Measurements from ENCODE around the gene LTC4S. TPM values are rescaled to one million over a fixed set of nuclear protein-coding genes. Genes with fewer than 3 reads are reported as not detected.

The LTC4S gene
- polyA plus RNA-seq, 2 of the 4 experiments (the other 2 are of a cell fraction), result not detected

DNA sequence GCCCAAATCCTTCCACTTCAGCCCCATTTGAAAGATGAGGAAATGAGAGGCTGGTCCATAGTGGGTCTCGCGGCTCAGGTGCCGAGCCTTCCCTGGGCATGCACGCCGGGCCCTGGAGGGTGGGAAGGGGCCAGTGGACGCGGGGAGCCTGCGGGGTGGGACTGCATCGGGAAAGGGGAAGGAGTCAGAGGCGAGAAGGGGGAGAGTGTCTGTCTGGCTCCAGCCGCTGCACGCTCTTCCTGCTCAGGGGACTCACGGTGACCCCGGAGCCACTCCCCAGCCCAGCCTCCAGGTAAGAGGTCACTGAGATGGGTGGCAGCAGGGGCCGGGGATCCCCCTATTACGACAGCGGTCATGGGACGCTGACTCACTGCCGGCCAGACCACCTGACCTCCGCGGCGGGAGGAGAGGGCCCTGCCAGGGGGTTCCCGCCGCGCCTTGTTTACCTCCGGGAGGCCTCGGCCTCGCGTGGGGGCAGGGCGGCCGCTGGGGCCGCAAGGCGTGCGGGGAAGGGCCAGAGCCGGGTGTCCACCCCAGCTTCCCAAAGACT, 25.0 kb downstream of the LTC4S start (continued):
- TF ChIP-seq, protein P1, sequence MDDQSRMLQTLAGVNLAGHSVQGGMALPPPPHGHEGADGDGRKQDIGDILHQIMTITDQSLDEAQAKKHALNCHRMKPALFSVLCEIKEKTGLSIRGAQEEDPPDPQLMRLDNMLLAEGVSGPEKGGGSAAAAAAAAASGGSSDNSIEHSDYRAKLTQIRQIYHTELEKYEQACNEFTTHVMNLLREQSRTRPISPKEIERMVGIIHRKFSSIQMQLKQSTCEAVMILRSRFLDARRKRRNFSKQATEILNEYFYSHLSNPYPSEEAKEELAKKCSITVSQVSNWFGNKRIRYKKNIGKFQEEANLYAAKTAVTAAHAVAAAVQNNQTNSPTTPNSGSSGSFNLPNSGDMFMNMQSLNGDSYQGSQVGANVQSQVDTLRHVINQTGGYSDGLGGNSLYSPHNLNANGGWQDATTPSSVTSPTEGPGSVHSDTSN (IDR thresholded peaks at IDR 0.05), result peak; percentile 89
- no peak for TF ChIP-seq EHF (CRISPR knock-in tag; IDR thresholded peaks at IDR 0.05)
- TF ChIP-seq HMGXB4 (CRISPR knock-in tag; IDR thresholded peaks at IDR 0.05; ENCODE audit: borderline replicate concordance), result no peak
- TF ChIP-seq MYC (IDR thresholded peaks at IDR 0.05; ENCODE audit: borderline replicate concordance, low read length), result no peak; the same call in none of the 2 replicates
- no peak for TF ChIP-seq NR3C1 (IDR thresholded peaks at IDR 0.05)
- TF ChIP-seq ESRRA (IDR thresholded peaks at IDR 0.05; ENCODE audit: borderline replicate concordance, low read length), result no peak
- 0 out of 2 replicates have a peak, but pooled peaks have one; percentile 75 for TF ChIP-seq MAX (IDR thresholded peaks at IDR 0.05)
- peak; percentile 88 to 94; a peak in 3 of 5 replicates for TF ChIP-seq EP300 (IDR thresholded peaks at IDR 0.05)
- TF ChIP-seq, protein P2, sequence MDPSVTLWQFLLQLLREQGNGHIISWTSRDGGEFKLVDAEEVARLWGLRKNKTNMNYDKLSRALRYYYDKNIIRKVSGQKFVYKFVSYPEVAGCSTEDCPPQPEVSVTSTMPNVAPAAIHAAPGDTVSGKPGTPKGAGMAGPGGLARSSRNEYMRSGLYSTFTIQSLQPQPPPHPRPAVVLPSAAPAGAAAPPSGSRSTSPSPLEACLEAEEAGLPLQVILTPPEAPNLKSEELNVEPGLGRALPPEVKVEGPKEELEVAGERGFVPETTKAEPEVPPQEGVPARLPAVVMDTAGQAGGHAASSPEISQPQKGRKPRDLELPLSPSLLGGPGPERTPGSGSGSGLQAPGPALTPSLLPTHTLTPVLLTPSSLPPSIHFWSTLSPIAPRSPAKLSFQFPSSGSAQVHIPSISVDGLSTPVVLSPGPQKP (IDR thresholded peaks at IDR 0.05; ENCODE audit: low read depth, low read length), result no peak
- no peak for TF ChIP-seq CTCF (IDR thresholded peaks at IDR 0.05)
- TF ChIP-seq RFX5 (IDR thresholded peaks at IDR 0.05), result no peak
- TF ChIP-seq HDAC2 (IDR thresholded peaks at IDR 0.05), result no peak
- TF ChIP-seq CBX8 (IDR thresholded peaks at IDR 0.05), result no peak
- TF ChIP-seq HOXB13 (CRISPR knock-in tag; IDR thresholded peaks at IDR 0.05; ENCODE audit: low read depth), result no peak
- TF ChIP-seq SMC3 (IDR thresholded peaks at IDR 0.05), result no peak
- TF ChIP-seq, protein P3, sequence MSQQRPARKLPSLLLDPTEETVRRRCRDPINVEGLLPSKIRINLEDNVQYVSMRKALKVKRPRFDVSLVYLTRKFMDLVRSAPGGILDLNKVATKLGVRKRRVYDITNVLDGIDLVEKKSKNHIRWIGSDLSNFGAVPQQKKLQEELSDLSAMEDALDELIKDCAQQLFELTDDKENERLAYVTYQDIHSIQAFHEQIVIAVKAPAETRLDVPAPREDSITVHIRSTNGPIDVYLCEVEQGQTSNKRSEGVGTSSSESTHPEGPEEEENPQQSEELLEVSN (IDR thresholded peaks at IDR 0.05; ENCODE audit: borderline replicate concordance, low read depth), result peak; percentile 66
- no peak for TF ChIP-seq RNF2 (IDR thresholded peaks at IDR 0.05; ENCODE audit: borderline replicate concordance, low read depth)
- peak; percentile 55; the same call in 1 of the 2 replicates for TF ChIP-seq NFE2L2 (conservative IDR thresholded peaks at IDR 0.05; ENCODE audit: low read length)
- no peak for TF ChIP-seq BHLHE40 (IDR thresholded peaks at IDR 0.05; ENCODE audit: low read depth, low read length)
- TF ChIP-seq TP53 (CRISPR knock-in tag; IDR thresholded peaks at IDR 0.05), result 0 out of 2 replicates have a peak, but pooled peaks have one; percentile 0
- TF ChIP-seq POLR2AphosphoS2 (conservative IDR thresholded peaks at IDR 0.05; ENCODE audit: low read length), result no peak
- peak; percentile 15 for TF ChIP-seq MAFK (IDR thresholded peaks at IDR 0.05; ENCODE audit: partially characterized antibody)
- TF ChIP-seq MAZ (IDR thresholded peaks at IDR 0.05; ENCODE audit: borderline replicate concordance, low read depth, low read length), result no peak
- TF ChIP-seq RCOR1 (IDR thresholded peaks at IDR 0.05; ENCODE audit: low read depth, low read length), result no peak
- TF ChIP-seq FOSL2 (IDR thresholded peaks at IDR 0.05), result peak; percentile 84
- peak; percentile 99 for TF ChIP-seq FOSL2 (CRISPR knock-in tag; IDR thresholded peaks at IDR 0.05)
- no peak for TF ChIP-seq REST (IDR thresholded peaks at IDR 0.05)
- no peak for TF ChIP-seq CBX2 (IDR thresholded peaks at IDR 0.05; ENCODE audit: borderline replicate concordance, low read depth)
- no peak for TF ChIP-seq PHF8 (IDR thresholded peaks at IDR 0.05; ENCODE audit: borderline replicate concordance, low read depth)
- TF ChIP-seq CHD4 (IDR thresholded peaks at IDR 0.05; ENCODE audit: borderline replicate concordance), result no peak
- TF ChIP-seq NPAS2 (CRISPR knock-in tag; IDR thresholded peaks at IDR 0.05; ENCODE audit: borderline replicate concordance), result no peak
- peak; percentile 19 for TF ChIP-seq HOXB5 (CRISPR knock-in tag; IDR thresholded peaks at IDR 0.05)
- no peak for TF ChIP-seq FOSB (CRISPR knock-in tag; IDR thresholded peaks at IDR 0.05)
